ENCODE data around the gene ARL13A.

DNA sequence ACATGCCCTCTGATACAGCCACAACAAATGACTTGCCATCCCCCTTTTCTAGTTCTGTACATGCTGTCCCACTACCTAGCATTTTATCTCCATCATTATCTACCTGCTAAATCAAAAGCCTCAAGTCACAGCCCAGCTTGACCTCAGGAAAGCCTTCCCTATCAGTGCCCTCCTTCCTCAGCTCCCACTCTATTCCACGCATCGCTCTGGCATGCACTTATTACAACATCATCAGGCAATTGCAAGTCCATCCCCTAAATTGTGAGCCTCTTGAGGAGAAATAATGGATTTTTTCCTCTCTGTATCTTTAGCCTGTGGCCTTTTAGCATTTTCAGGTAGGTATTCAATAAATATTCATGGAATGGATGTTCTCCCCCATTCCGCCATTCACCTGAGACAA is 5.7 kb downstream of the ARL13A start:
- TF ChIP-seq, protein P1, sequence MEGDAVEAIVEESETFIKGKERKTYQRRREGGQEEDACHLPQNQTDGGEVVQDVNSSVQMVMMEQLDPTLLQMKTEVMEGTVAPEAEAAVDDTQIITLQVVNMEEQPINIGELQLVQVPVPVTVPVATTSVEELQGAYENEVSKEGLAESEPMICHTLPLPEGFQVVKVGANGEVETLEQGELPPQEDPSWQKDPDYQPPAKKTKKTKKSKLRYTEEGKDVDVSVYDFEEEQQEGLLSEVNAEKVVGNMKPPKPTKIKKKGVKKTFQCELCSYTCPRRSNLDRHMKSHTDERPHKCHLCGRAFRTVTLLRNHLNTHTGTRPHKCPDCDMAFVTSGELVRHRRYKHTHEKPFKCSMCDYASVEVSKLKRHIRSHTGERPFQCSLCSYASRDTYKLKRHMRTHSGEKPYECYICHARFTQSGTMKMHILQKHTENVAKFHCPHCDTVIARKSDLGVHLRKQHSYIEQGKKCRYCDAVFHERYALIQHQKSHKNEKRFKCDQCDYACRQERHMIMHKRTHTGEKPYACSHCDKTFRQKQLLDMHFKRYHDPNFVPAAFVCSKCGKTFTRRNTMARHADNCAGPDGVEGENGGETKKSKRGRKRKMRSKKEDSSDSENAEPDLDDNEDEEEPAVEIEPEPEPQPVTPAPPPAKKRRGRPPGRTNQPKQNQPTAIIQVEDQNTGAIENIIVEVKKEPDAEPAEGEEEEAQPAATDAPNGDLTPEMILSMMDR (conservative IDR thresholded peaks at IDR 0.05 in 1 of 2, IDR thresholded peaks at IDR 0.05 in 1 of 2; ENCODE audit: extremely low read depth in 1 of 2, insufficient read depth in 1 of 2, low read depth in 1 of 2, low read length in 2 of 2): no peak
- TF ChIP-seq EZH2 (IDR thresholded peaks at IDR 0.05; ENCODE audit: borderline replicate concordance, low read length): no peak

Data from mammary epithelial cell (primary cell).